ENCODE measurements around the gene EEF1A1.
"Not testable (repeated sequence)": the region's sequence is repeated elsewhere in the genome, so short reads cannot be mapped to it uniquely, and the experiment has no call there.

Gene EEF1A1

GRCh38 chr6:73537677-73538076 lies 16.8 kb upstream of the EEF1A1 start:
- no peak for DNase-seq

GRCh38 chr6:73534628-73535027 lies 13.8 kb upstream of the EEF1A1 start:
- DNase-seq: no peak

GRCh38 chr6:73532293-73532692 lies 11.5 kb upstream of the EEF1A1 start:
- DNase-seq: no peak

- no peak for DNase-seq
These were observed 8.1 kb upstream of the EEF1A1 start for GRCh38 chr6:73528897-73529296.

- DNase-seq: no peak
These were observed 4.9 kb upstream of the EEF1A1 start for GRCh38 chr6:73525546-73526330.

- DNase-seq: peak; percentile 68
These were observed 2.7 kb upstream of the EEF1A1 start for GRCh38 chr6:73523434-73524123.

- DNase-seq: no peak
These were observed 636 bp upstream of the EEF1A1 start for GRCh38 chr6:73521351-73521985.

GRCh38 chr6:73519926-73520687 lies 725 bp downstream of the EEF1A1 start:
- DNase-seq: peak; percentile 75

- DNase-seq: not testable (repeated sequence)
These were observed 1.6 kb downstream of the EEF1A1 start for GRCh38 chr6:73518982-73519881.

GRCh38 chr6:73518100-73518981 lies 2.5 kb downstream of the EEF1A1 start:
- not testable (repeated sequence) for DNase-seq

- DNase-seq: no peak
These were observed 4.0 kb downstream of the EEF1A1 start for GRCh38 chr6:73516514-73517489.

- no peak for DNase-seq
These were observed 5.6 kb downstream of the EEF1A1 start for GRCh38 chr6:73515204-73515655.

- no peak for DNase-seq
These were observed 6.1 kb downstream of the EEF1A1 start for GRCh38 chr6:73514746-73515110.

GRCh38 chr6:73513496-73513854 lies 7.4 kb downstream of the EEF1A1 start:
- no peak for DNase-seq

- DNase-seq: no peak
These were observed 9.0 kb downstream of the EEF1A1 start for GRCh38 chr6:73511796-73512195.

GRCh38 chr6:73509851-73510250 lies 11.0 kb downstream of the EEF1A1 start:
- DNase-seq: no peak

GRCh38 chr6:73508776-73509175 lies 12.1 kb downstream of the EEF1A1 start:
- DNase-seq: no peak

- DNase-seq: no peak
These were observed 14.6 kb downstream of the EEF1A1 start for GRCh38 chr6:73506246-73506645.

- not testable (repeated sequence) for DNase-seq
These were observed 15.1 kb downstream of the EEF1A1 start for GRCh38 chr6:73505705-73506104.

- DNase-seq: no peak
These were observed 15.7 kb downstream of the EEF1A1 start for GRCh38 chr6:73505142-73505541.

All from effector CD4-positive, alpha-beta T cell (primary cell).